EL (cell line): Measurements from ENCODE around the gene CAND2.
A peak's percentile ranks its signal among the peaks of the same experiment; 100 is the strongest.

Experiments used
- DNase-seq: peaks from one replicate; pipeline ENCODE4 v3.0.0-alpha.2; 2016

The CAND2 gene

GRCh38 chr3:12796171-12797123, at the start of gene CAND2:
Gene CAND2 (plus strand): TSS chr3:12796680. CDS start chr3:12796721, 41 bp downstream.
- peak; percentile 57 for DNase-seq

- no peak for DNase-seq
Measured at GRCh38 chr3:12748477-12748876, 48.0 kb upstream of the CAND2 start.

DNA sequence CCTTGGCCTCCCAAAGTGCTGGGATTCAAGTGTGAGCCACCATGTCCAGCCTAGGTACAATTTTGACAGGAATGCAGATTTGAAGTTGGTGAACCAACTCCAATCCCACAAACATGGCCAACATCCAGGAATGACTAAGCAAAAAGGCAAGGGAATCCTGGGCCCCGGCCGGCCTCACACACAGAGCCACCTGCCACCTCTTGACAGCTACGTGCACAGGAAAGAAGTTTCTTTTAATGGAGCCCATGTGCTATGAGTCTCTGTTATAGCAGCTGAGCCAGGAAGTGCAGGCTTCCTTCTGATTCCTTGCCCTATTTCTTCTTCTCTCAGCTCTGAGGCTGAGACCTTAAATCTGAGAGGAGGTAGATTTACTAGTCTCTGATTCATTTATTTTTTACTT, 46.3 kb upstream of the CAND2 start:
- DNase-seq = peak; percentile 88

- peak; percentile 92 for DNase-seq
Measured at GRCh38 chr3:12750658-12751071, 45.8 kb upstream of the CAND2 start.

DNA sequence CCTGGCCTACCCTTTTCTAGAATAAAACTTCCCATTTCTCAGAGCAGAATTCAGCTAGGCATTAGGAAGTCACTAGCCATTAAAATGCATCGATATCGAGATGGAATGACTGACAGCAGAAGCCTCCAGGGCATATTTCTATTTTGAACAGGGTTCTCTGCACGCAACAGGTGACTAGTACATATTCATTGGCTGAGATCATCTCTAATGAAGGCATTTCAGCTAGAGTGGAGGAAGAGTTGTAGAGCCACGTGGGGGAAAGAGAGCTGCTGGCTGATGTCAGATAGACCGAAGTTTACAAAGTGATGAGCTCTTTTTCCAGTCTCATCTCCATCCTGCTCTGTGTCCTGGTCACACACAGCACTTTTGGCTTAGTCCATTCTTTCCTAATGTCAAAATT, 44.9 kb upstream of the CAND2 start:
- peak; percentile 82 for DNase-seq

GRCh38 chr3:12752102-12752501, 44.4 kb upstream of the CAND2 start:
- peak; percentile 23 for DNase-seq

DNA sequence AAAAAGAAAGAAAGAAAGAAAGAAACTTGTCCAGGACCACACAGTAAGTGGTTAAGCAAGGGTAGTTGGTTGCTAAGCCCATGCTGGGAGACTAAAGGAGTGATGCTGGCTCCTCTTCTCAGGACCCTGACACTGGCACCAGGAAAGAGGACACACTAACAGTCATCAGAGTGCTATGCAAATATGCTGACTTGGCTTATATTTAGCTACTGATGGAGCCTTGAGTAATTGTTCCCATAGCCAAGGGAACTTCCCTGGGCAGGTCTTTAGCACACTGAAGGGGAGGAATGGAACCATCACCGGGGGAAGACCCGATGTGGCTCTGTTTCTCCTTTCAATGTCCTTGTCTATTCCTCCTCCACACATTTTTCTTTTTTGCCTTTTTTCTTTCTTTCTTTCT, 43.7 kb upstream of the CAND2 start:
- peak; percentile 47 for DNase-seq

GRCh38 chr3:12753275-12754028, 43.0 kb upstream of the CAND2 start:
- no peak for DNase-seq

GRCh38 chr3:12754313-12754712, 42.2 kb upstream of the CAND2 start:
- DNase-seq = no peak

- DNase-seq = no peak
Measured at GRCh38 chr3:12755754-12756153, 40.7 kb upstream of the CAND2 start.

GRCh38 chr3:12756175-12756574, 40.3 kb upstream of the CAND2 start:
- DNase-seq = no peak

GRCh38 chr3:12756635-12757034, 39.8 kb upstream of the CAND2 start:
- DNase-seq = no peak

DNA sequence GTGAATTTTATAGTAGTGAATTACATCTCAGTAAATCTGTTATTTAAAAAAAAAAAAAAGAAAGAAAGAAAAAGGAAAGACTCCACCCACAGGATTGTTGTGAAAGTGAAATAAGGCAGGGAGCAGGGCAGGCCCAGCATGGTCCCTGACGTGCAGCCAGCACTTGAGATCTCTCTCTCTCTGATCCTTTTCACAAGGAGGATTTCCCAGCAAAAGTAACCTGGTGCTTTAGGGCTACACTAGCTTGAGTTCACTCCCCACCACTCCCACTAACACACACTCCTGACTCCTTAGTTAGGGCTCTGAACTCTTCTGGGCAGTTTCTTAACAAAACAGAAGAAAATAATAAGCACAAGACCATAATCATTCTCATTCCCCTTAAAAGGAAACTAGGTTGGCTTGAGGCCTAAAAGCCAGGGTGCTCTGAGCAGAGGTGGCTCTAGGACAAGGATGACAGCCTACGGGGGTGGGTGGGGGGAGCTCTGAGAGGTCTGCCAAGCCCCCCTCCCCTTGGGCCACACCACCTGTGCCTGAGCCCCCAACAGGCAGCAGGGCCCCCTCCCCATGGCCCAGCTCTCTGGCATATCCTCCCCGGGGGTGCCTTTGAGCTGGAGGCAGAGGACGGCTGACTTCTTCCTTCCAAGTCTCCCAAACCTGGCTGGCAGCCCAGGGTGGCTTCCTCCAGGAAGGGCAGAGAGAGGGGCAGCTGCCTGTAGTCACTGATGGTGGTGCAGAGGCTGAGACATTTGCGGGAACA, 38.3 kb upstream of the CAND2 start:
- peak; percentile 60 for DNase-seq

GRCh38 chr3:12759097-12759679, 37.3 kb upstream of the CAND2 start, which contains the start of gene TMEM40:
Gene TMEM40 (minus strand): TSS chr3:12759259. CDS start chr3:12749832, 9,427 bp downstream.
- DNase-seq = peak; percentile 67

- DNase-seq = no peak
Measured at GRCh38 chr3:12759693-12760565, 36.6 kb upstream of the CAND2 start.

DNA sequence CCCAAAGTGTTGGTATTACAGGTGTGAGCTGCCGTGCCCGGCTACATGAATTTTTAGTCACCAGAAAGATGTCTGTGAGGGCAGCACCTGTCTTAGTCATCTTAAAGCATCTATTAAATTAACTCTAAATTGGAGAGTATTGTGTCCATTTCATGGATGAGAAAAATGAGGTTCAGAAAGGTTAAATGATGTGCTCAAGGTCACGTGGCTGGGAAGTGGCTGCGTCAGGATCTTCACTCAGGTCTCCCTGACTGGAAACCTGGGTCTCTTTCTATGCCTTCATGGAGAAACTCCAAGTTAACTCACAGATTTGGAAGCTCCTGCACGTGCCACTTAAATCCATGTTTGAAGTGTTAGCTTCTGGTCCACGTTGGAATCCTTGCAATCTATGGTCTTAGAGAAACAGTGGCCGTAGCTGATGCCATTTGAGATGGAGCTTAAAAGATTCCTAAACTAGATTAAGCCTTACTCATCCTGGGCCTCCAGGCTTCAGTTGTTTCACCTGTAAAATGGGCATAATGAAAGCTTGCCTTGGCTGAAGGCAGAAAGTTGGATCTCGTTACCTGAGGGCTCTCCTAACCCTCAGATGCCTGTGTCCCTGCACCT, 32.2 kb upstream of the CAND2 start:
- DNase-seq = no peak

DNA sequence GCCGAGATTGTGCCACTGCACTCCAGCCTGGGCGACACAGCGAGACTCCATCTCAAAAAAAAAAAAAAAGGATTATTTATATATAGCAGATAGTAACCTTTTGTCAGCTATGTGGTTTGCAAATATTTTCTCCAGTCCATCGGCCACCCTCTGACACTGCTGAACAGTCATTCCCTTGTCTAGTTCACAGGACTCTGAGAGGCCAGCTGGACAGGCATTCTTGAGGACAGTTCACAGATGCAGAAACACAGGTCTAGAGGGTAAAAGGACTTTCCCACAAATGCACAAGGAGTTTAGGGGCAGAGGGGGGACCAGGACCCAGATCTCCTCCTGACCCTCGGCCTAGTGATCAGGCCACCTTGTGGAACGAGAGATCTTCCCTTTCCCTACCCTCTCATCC, 29.9 kb upstream of the CAND2 start:
- DNase-seq = no peak

- no peak for DNase-seq
Measured at GRCh38 chr3:12768579-12769527, 27.6 kb upstream of the CAND2 start.

DNA sequence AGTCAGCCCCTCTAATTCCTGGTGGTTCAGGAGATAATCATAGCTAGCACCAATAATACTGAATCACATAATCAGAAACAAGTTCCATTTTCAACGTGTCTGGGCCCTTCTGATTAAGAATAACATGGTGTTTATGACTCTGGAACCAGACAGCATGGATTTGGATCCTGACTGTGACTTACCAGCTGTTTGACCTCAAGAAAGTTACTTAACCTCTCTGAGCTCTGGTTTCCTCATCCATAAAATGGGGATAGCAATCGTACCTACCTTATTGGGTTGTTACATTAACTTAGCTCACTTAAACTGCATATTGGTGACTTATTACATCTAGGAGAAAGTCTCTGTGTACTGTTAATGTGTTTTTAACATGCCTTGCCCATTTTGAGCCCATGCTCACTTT, 26.7 kb upstream of the CAND2 start:
- no peak for DNase-seq

DNA sequence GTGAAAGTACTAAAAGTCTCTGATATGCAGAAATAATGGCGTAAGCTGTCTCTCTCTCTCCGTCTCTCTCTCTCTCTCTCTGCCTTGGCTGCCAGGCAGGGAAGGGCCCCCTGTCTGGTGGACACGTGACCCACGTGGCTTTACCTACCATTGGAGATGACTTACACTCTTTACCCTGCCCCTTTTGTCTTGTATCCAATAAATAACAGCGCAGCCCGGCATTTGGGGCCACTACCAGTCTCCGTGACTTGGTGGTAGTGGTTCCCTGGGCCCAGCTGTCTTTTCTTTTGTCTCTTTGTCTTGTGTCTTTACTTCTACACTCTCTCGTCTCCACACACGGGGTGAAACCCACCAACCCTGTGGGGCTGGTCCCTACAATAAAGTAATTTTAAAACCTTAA, 25.2 kb upstream of the CAND2 start:
- no peak for DNase-seq
